Activated CD4-positive, alpha-beta T cell treated with anti-CD3 and anti-CD28 coated beads, Interleukin-10, Interleukin-2, amounts not matched to agents 100 ng/mL and 50 ng/mL, durations not matched to agents 16 hours and 8 hours (primary cell): ENCODE results near the gene HAS3.
"Not testable (repeated sequence)": the region's sequence is repeated elsewhere in the genome, so short reads cannot be mapped to it uniquely, and the experiment has no call there.

Experiments
- DNase-seq: peaks from one replicate; pipeline ENCODE4 v3.0.0-alpha.2; 2020

HAS3 gene

GRCh38 chr16:69105501-69106361 lies at the start of gene HAS3:
TSS of gene HAS3 (plus strand) at chr16:69105653. CDS start at chr16:69109396, 3,743 bp downstream.
- DNase-seq = peak; percentile 46

GRCh38 chr16:69055980-69056379 lies 49.5 kb upstream of the HAS3 start:
- no peak for DNase-seq

- no peak for DNase-seq
These were observed 49.0 kb upstream of the HAS3 start for GRCh38 chr16:69056421-69056820.

GRCh38 chr16:69057400-69058378 lies 47.8 kb upstream of the HAS3 start:
- DNase-seq = no peak

GRCh38 chr16:69063491-69063890 lies 42.0 kb upstream of the HAS3 start:
- DNase-seq = not testable (repeated sequence)

- no peak for DNase-seq
These were observed 41.2 kb upstream of the HAS3 start for GRCh38 chr16:69064124-69064763.

GRCh38 chr16:69064764-69065313 lies 40.6 kb upstream of the HAS3 start:
- DNase-seq = no peak

- no peak for DNase-seq
These were observed 35.9 kb upstream of the HAS3 start for GRCh38 chr16:69069504-69069903.

GRCh38 chr16:69071036-69071435 lies 34.4 kb upstream of the HAS3 start:
- DNase-seq = no peak

GRCh38 chr16:69072640-69072974 lies 32.8 kb upstream of the HAS3 start:
- DNase-seq = no peak

GRCh38 chr16:69073181-69073702 lies 32.2 kb upstream of the HAS3 start:
- no peak for DNase-seq

GRCh38 chr16:69077251-69077650 lies 28.2 kb upstream of the HAS3 start:
- no peak for DNase-seq

- DNase-seq = no peak
These were observed 27.4 kb upstream of the HAS3 start for GRCh38 chr16:69078073-69078472.

GRCh38 chr16:69079697-69080096 lies 25.8 kb upstream of the HAS3 start:
- no peak for DNase-seq

- DNase-seq = no peak
These were observed 22.0 kb upstream of the HAS3 start for GRCh38 chr16:69083306-69083941.

- no peak for DNase-seq
These were observed 21.2 kb upstream of the HAS3 start for GRCh38 chr16:69084289-69084688.

- no peak for DNase-seq
These were observed 20.3 kb upstream of the HAS3 start for GRCh38 chr16:69085032-69085695.

GRCh38 chr16:69087161-69087581 lies 18.3 kb upstream of the HAS3 start:
- DNase-seq = no peak

GRCh38 chr16:69088684-69089083 lies 16.8 kb upstream of the HAS3 start:
- no peak for DNase-seq

GRCh38 chr16:69089091-69089910 lies 16.2 kb upstream of the HAS3 start:
- DNase-seq = peak; percentile 82

- DNase-seq = no peak
These were observed 11.5 kb upstream of the HAS3 start for GRCh38 chr16:69093974-69094373.
